GM21576 (cell line): ENCODE measurements around the gene CACNA1S.

Source experiments
- ATAC-seq: cut with Tn5 transposase; IDR thresholded peaks from one replicate; pipeline ENCODE4 v1.9.1; 2021; ENCODE audit warnings: mild to moderate bottlenecking, moderate library complexity; ENCODE audit not compliant: unreplicated experiment

CACNA1S gene

DNA sequence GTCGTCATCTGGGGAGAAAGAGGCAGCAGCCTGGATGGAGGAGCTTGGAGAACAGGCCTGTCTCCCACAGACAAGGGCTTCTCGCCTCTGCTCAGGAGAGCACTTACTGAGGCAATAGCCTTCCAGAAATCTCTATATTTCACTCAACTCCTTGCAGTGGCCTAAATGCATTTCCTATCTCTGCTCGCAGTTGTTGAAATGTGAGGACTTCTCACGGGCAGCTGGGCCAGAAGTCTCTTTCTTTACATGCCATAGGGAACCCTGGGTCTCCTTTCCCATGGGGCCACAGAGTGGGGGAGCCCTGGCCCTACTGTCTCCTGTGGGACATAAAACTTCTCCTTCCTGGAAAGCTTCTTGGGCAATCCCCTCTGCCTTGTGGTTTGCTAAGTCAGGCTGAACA lies 45.2 kb downstream of the CACNA1S start:
- ATAC-seq, result no peak

DNA sequence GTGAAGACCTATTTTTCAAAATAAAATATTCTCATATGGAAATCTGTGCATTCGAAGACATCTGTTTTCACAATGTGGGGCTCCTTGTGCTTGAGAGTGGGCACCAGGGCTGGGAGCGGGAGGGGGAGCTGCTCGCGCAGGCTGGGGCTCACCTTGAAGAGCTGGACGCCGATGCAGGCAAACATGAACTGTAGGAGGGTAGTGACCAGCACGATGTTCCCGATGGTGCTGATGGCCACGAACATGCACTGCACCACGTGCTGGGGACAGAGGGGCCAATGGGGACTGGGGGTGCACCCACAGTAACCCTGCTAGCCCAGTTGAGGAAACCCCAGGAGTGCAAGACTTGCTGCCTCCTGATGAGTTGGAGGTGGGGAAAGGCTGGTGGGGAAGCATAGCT lies 46.5 kb downstream of the CACNA1S start:
- no peak for ATAC-seq

- no peak for ATAC-seq
Measured at GRCh38 chr1:201064806-201065205, 47.4 kb downstream of the CACNA1S start.

DNA sequence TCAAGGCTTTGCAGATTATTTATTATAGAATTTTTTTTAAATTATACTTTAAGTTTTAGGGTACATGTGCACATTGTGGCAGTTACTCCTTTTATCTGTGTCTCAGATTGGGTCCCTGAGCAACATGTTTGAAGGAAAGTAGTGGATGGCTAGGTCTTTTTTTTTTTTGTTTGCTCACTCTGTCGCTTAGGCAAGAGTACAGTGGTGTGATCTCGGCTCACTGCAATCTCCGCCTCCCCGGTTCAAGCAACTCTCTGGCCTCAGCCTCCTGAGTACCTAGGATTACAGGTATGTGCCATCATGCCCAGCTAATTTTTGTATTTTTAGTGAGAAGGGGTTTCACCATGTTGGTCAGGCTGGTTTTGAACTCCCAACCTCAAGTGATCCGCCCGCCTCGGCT lies 49.1 kb downstream of the CACNA1S start:
- no peak for ATAC-seq

- ATAC-seq, result no peak
Measured at GRCh38 chr1:201062511-201063091, 49.6 kb downstream of the CACNA1S start.

DNA sequence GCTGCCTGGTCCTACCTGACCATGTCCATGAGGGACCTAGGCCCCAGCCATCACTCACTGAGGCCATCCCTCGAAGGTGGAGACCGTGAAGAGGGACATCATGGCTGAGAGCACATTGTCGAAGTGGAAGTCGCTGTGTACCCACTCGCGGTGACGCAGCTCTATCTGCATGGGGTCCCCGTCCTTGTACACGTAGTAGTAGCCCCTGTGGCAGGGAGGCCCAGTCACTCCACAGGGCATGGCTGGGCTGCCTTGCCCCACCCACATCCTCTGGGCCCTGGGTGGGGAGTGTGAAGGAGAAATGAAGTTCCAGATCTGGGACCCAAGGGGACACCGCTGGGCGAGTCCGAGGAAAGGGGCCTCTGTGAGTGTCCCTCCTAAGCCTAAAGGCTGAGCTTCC lies 50.3 kb downstream of the CACNA1S start:
- no peak for ATAC-seq

GRCh38 chr1:201061049-201061448 lies 51.2 kb downstream of the CACNA1S start:
- no peak for ATAC-seq

- no peak for ATAC-seq
Measured at GRCh38 chr1:201060586-201060985, 51.6 kb downstream of the CACNA1S start.

DNA sequence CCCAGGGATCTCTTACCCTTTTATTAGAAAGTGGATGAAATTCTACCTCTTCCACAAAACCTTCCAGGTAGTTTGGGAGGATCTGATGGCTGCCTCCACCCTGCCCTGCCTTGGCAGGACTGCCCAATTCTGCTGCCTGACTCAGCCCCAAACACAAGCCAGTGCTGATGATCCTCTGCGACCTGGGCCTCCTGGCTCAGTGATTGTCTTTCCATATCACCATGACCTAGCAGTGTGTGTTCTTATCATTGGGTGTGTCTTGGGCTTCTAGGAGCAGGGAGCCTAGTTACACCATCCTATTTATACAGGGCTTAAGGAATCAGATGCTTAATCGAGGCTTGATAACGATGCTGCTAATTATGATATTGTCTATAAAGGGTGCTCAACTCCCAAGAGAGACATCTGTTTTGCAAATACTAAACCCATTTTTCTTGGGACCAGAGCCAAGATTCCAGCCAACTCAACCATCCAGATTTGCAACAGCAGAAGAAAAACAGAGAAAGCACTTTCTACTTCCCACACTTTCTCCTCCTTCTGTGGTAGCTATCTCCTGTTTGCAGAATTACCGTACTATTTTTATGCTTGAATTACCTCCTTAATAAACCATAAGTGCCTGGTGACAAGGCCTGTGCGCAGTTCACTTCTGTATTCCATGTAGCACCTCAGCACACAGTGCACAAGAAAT lies 52.2 kb downstream of the CACNA1S start:
- ATAC-seq, result no peak

- ATAC-seq, result no peak
Measured at GRCh38 chr1:201059401-201059800, 52.8 kb downstream of the CACNA1S start.

- no peak for ATAC-seq
Measured at GRCh38 chr1:201054091-201054543, 58.1 kb downstream of the CACNA1S start.

DNA sequence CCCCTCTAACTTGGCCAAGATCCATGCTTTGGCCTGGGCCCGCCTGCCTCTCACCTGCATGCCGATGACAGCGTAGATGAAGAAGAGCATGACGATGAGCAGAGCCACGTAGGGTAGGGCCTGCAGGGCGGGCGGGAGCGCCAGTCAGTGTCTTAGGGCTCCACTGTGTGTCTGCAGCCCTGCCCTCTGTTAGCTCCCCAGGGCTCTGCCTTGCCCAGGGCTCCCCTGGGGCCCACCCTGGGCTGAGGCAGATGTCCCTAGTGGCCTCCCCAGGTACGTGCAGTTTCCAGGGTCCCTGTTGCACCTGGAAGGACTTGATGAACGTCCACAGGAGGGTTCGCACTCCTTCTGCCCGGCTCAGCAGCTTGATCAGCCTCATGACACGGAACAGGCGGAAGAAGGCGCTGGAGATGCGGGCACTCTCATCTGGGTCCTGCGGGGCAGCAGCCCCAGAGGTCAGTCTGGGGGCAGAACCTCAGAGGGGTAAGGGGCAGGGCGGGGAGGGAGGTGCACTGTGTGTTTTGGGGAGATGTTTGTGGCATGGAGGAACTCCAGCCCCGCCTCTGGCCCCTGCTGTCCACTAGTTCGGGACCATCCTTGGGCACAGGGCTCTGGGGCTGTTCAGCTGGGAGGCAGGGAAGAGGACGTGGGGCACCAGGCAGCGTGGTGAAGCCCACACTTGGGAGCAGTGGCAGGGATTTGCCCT lies 58.9 kb downstream of the CACNA1S start:
- ATAC-seq, result no peak

- no peak for ATAC-seq
Measured at GRCh38 chr1:201051399-201051798, 60.8 kb downstream of the CACNA1S start.

DNA sequence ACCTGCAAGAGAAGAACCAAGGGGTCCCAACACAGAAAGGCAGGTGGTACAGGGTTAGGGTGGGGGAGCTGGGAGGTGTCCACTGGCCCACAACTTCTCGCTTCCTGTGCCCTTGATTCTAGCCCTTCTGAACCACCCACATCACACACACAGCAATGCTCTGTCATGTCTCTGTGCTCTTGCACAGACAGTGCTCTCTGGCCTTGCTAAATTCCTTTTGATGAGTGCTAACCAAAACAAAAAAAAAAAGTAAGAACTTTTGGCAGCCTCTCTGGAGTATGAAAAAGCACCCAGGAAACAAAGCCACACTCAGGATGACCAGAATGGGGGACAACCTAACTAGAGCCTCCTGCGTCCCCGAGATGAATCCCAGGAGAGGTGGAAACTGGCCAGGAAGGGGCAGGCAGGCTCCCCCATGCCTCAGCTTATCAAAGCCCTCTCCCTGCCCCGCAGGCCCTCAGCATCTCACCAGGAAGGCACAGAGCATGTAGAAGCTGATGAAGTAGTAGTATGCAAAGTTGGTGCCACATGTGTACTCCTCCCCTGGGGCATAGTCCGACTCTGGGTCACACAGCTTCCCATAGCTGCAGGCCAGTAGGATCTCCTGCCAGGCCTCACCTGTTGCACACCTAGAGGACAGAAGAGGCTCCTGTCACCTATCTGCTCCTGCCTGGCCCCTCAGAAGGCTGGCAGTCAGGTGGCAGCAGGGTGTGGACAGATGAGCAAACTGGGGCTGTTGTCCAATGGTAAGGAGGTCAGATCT lies 61.5 kb downstream of the CACNA1S start:
- ATAC-seq, result no peak

DNA sequence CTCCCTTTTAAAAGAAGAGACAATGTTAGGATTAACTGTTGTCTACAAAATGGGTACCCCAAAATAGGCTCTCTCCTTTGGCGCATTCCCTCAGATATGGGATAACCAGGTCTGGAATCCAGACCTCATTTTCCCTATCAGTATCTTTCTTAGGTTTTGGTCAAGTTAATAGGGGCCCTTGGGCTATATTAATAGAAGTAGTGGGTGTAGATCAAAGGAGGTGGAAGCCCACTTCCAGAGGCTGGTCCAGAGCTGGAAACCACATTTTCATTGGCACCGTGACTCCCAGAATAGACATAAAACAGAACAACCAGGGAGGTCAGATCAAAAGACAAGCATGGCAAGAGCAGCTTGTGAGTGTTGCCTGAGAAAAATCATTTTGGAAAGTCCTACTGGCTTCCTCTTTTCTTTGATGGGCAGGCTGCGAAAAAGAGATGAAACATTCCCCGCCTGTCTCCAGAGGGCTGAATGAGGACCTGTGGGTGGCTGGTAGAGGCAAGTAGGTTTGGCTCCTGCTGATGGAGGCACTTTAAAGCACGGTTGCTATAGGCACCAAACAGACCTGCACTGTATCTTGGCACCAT lies 62.9 kb downstream of the CACNA1S start:
- no peak for ATAC-seq

DNA sequence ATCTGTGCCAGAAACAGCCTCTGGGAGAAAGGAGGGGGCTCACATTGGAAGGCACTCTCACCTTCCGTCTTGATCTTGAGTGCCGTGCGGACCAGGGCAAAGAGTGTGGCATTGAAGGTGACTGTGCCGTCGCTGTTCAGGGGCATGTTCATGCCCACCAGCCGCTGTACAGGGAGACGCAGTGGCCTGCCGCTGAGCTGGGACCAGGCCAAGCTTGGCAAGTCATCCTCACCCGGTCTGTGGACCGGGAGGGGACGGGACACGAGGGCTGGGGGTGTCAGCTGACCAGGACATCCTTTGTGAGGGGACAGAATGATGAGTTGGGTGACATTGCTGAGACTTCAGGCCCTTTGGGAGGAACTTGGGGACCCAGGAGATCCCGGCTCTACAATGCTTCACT lies 63.7 kb downstream of the CACNA1S start:
- ATAC-seq, result no peak

- ATAC-seq, result no peak
Measured at GRCh38 chr1:201044119-201044518, 68.1 kb downstream of the CACNA1S start.

DNA sequence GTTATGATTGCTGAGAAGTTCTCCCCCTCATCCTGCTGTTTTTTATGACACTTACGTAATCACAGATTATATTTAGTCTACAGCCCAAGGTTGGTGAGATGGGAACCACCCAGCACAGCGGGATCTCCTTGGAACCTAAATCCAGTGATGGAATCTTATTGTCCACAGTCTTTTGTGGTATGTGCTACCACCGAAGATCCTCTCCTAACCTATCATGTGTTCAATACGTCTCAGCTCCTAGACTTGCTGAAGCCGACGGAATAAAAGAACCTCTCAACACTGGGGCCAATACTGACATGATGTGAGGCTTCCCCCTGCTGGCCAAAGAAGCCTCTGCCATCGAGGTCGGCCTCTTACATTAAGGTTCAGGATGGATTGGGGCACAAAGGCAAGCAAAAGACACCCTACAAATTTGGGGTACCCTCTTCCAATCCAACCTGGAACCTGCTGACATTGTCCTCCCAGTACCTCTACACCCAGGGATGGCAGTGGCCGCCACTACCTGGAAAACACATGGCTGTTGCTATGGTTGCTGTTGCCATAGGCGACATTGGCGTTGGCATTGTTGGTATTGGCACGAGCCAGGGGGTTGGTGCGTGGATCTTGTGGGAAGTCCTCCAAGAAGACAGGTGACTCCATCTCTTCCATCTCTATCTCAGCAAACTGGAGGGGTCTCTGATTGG lies 69.3 kb downstream of the CACNA1S start:
- ATAC-seq, result no peak

GRCh38 chr1:201041011-201041410 lies 71.2 kb downstream of the CACNA1S start:
- ATAC-seq, result no peak

GRCh38 chr1:201039876-201040275 lies 72.3 kb downstream of the CACNA1S start:
- ATAC-seq, result no peak

- ATAC-seq, result no peak
Measured at GRCh38 chr1:201039418-201039817, 72.8 kb downstream of the CACNA1S start.
